Fibroblast of lung (primary cell): ENCODE data around the gene SLIT3. TPM values are rescaled to one million over a fixed set of nuclear protein-coding genes. Genes with fewer than 3 reads are reported as not detected.

ENCODE experiments used
- DNase-seq, 2 donors: peaks; one replicate each; pipeline versions ENCODE4 v3.0.0 to v3.0.0-alpha.2; 2010; ENCODE audit warnings: low read depth in 2 of 2
- H2AFZ ChIP-seq: 2 replicates; pipeline ENCODE4 v1.5.1; 2012; ENCODE audit warnings: low read length, control low read depth, inconsistent platforms
- H3K27ac ChIP-seq: 2 replicates; pipeline ENCODE4 v1.5.1; 2011; ENCODE audit warnings: low read length, control low read depth; ENCODE audit not compliant: insufficient read depth
- H3K27me3 ChIP-seq: 2 replicates; pipeline ENCODE4 v1.5.1; 2011; ENCODE audit warnings: mild to moderate bottlenecking, low read length; ENCODE audit not compliant: control insufficient read depth, insufficient read depth
- H3K36me3 ChIP-seq: 2 replicates; pipeline ENCODE4 v1.5.1; 2011; ENCODE audit warnings: low read length; ENCODE audit not compliant: control insufficient read depth, insufficient read depth
- H3K4me1 ChIP-seq: 2 replicates; pipeline ENCODE4 v1.5.1; 2011; ENCODE audit warnings: low read length; ENCODE audit not compliant: control insufficient read depth, insufficient read depth; ENCODE audit errors: extremely low read depth
- H3K4me2 ChIP-seq: 2 replicates; pipeline ENCODE4 v1.5.1; 2011; ENCODE audit warnings: low read length, control low read depth; ENCODE audit not compliant: insufficient read depth; ENCODE audit errors: extremely low read depth
- H3K4me3 ChIP-seq, 4 experiments: fragments of 200-600 bp in 1 of 4; sonication (generic) in 1 of 4; replicated peaks in 1 of 4; 2 replicates each; pipeline ENCODE4 v1.5.1; 2011 to 2016; ENCODE audit warnings: low read length in 4 of 4, low read depth in 3 of 4, mild to moderate bottlenecking in 3 of 4, control low read depth in 2 of 4, inconsistent platforms in 1 of 4, mixed read lengths in 1 of 4; ENCODE audit not compliant: insufficient read depth in 1 of 4; ENCODE audit errors: control extremely low read depth in 1 of 4
- H3K79me2 ChIP-seq: 2 replicates; pipeline ENCODE4 v1.5.1; 2012; ENCODE audit warnings: mild to moderate bottlenecking, low read length, inconsistent platforms; ENCODE audit not compliant: control insufficient read depth, insufficient read depth
- H3K9ac ChIP-seq: 2 replicates; pipeline ENCODE4 v1.5.1; 2011; ENCODE audit warnings: mild to moderate bottlenecking, low read length, control low read depth; ENCODE audit not compliant: insufficient read depth
- H3K9me3 ChIP-seq: 2 replicates; pipeline ENCODE4 v1.5.1; 2012; ENCODE audit warnings: low read depth, low read length; ENCODE audit not compliant: control insufficient read depth, insufficient read depth
- H4K20me1 ChIP-seq: 2 replicates; pipeline ENCODE4 v1.5.1; 2011; ENCODE audit warnings: low read length; ENCODE audit not compliant: control insufficient read depth, insufficient read depth; ENCODE audit errors: extremely low read depth
- EZH2 ChIP-seq: IDR thresholded peaks from 2 replicates; pipeline ENCODE4 v1.5.1; 2012; ENCODE audit warnings: low read length, control low read depth, mild to moderate bottlenecking; ENCODE audit errors: missing control alignments
- polyA plus RNA-seq, 2 donors: library from polyadenylated mRNA; depleted of rRNA in 1 of 2; stranded (reverse) in 1 of 2; unstranded in 1 of 2; fragments of >200 nt; gene quantifications; 2 replicates each; pipeline ENCODE4 v1.2.1, GENCODE V29; 2011 to 2012; ENCODE audit warnings: missing spikeins in 1 of 2
- total RNA-seq: library from RNA; depleted of rRNA; stranded (reverse); fragments of >200 nt; gene quantifications from 2 replicates; pipeline ENCODE4 v1.2.1, GENCODE V29; 2014
- TF ChIP-seq, protein P1 (sequence below), 2 donors: IDR thresholded peaks in 1 of 2; conservative IDR thresholded peaks in 1 of 2; 1 replicate in 1 of 2; 2 replicates in 1 of 2; pipeline ENCODE4 v1.5.1; 2011 to 2012; ENCODE audit warnings: low read length in 2 of 2, control low read depth in 1 of 2, inconsistent platforms in 1 of 2, low read depth in 1 of 2, mild to moderate bottlenecking in 1 of 2

The SLIT3 gene
- total and polyA plus RNA-seq, 2 donors (not counting 1 experiment from before 2014, with no cell fraction given), result 1.6 to 4.6 TPM

DNA sequence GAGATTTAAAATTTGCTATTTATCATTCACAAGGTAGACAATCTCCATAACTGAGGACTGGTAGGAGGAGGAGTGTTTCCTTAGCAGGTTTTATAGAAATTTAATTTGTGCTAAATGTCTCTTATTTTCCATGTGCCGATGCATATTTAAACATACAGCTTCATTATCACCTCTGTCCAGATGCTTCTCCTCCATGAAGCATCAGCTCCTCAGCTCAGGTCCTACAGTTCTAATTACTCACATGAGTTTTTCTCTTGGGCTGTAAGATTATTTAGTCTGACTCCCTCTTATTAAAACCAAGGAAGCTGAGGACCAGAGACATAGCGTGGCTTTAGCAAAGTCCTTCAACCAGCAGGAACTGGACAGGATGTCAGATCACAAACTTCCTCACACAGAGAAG is 421.6 kb downstream of the SLIT3 start:
- Histone ChIP-seq H2AFZ (no peak overlapping the region), H3K4me3 (no peak overlapping the region), H3K36me3 (no peaks in the 10 kb centered on the region), H3K27me3 (no peaks in the 10 kb centered on the region), H3K27ac (no peak overlapping the region), H3K9me3 (no peaks in the 10 kb centered on the region), H3K4me2 (no peak overlapping the region), H3K4me1 (no peaks in the 10 kb centered on the region), H3K79me2 (no peaks in the 10 kb centered on the region), H3K9ac (no peak overlapping the region), H4K20me1 (no peaks in the 10 kb centered on the region)
- TF ChIP-seq, protein P1, sequence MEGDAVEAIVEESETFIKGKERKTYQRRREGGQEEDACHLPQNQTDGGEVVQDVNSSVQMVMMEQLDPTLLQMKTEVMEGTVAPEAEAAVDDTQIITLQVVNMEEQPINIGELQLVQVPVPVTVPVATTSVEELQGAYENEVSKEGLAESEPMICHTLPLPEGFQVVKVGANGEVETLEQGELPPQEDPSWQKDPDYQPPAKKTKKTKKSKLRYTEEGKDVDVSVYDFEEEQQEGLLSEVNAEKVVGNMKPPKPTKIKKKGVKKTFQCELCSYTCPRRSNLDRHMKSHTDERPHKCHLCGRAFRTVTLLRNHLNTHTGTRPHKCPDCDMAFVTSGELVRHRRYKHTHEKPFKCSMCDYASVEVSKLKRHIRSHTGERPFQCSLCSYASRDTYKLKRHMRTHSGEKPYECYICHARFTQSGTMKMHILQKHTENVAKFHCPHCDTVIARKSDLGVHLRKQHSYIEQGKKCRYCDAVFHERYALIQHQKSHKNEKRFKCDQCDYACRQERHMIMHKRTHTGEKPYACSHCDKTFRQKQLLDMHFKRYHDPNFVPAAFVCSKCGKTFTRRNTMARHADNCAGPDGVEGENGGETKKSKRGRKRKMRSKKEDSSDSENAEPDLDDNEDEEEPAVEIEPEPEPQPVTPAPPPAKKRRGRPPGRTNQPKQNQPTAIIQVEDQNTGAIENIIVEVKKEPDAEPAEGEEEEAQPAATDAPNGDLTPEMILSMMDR (conservative IDR thresholded peaks at IDR 0.05 in 1 of 2, IDR thresholded peaks at IDR 0.05 in 1 of 2; ENCODE audit: low read depth in 1 of 2, low read length in 2 of 2), result no peak
- TF ChIP-seq EZH2, result no peak
- no peak for DNase-seq

DNA sequence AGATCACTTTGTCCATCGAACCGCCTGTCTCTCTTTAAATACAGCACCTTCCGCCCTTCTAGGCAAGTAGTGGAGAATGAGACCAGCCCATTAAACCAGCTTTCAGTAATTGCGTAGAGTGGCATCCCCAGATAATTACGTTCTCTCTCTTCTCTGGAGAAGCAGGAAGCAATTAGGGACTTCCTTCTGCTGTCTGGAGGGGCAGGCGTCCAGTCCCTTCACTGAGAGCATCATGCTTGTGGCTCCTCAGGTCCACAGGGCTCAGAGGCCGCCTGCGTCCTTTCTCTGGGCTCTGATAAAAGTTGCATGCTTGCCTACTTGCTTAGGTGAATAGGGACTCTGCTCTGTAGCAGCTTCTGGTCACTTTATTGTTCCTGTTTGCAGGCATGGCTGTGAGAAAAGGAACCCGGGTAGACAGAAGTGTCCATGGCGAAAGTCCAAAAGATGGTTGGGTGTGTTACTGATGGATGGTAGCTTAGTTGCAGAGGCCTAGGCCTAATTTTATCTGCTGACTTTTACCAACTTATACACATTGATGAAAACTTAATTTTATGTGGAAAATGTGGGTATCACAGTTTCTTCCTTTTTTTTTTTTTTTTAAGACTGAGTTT is 422.7 kb downstream of the SLIT3 start:
- Histone ChIP-seq H3K36me3 (no peaks in the 10 kb centered on the region), H3K4me2 (no peak overlapping the region), H4K20me1 (no peaks in the 10 kb centered on the region), H3K79me2 (no peaks in the 10 kb centered on the region), H3K9ac (no peak overlapping the region), H3K9me3 (no peaks in the 10 kb centered on the region), H3K4me1 (no peaks in the 10 kb centered on the region), H3K27me3 (no peaks in the 10 kb centered on the region), H2AFZ (no peak overlapping the region), H3K4me3 (no peak overlapping the region), H3K27ac (no peak overlapping the region)
- DNase-seq, result no peak
- TF ChIP-seq, protein P1 (conservative IDR thresholded peaks at IDR 0.05 in 1 of 2, IDR thresholded peaks at IDR 0.05 in 1 of 2; ENCODE audit: low read depth in 1 of 2, low read length in 2 of 2), result no peak
- no peak for TF ChIP-seq EZH2

DNA sequence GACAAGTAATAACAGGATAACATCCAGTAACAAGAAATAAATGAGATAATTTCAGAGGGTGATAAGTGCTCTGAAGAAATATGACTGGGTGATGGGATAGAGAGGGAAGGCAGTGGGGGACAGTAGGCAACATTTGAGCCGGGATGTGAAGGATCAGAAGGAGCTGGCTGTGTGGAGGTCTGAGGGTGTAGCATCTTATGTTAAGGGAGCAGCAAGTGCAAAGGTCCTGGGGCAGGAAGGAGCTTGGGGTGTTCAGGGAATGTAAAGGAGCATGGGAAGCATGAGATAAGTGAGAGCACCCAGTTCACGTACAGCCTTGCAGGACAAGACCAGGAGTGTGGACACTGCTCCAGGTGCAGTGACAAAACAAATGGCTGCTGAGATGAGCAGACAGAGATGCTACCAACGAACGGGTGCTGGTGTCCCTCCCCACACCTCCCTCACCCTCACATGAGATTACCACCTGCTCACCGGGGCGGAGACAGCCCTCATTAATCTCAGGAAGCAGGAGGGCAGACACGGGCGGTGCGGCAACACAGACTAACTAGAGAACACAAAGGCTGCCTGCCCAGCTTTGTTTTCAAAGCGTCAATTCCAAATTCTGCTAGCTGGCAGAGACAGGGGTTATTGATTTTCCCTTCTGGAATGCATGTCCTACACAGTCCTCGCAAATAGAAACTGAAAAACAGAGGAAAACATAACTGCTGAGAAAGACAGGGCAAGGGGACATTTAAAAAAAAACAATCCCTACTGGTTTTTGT is 423.6 kb downstream of the SLIT3 start:
- H3K4me1 ChIP-seq, result no peaks in the 10 kb centered on the region
- no peak overlapping the region for H3K27ac ChIP-seq
- no peak overlapping the region for H3K4me3 ChIP-seq
- no peak overlapping the region for H2AFZ ChIP-seq
- no peak overlapping the region for H3K4me2 ChIP-seq
- no peaks in the 10 kb centered on the region for H3K36me3 ChIP-seq
- no peaks in the 10 kb centered on the region for H3K79me2 ChIP-seq
- DNase-seq, result no peak
- H4K20me1 ChIP-seq, result no peaks in the 10 kb centered on the region
- H3K9ac ChIP-seq, result no peak overlapping the region
- no peaks in the 10 kb centered on the region for H3K9me3 ChIP-seq
- TF ChIP-seq, protein P1 (conservative IDR thresholded peaks at IDR 0.05 in 1 of 2, IDR thresholded peaks at IDR 0.05 in 1 of 2; ENCODE audit: low read depth in 1 of 2, low read length in 2 of 2), result no peak
- TF ChIP-seq EZH2, result no peak
- no peaks in the 10 kb centered on the region for H3K27me3 ChIP-seq
